ENCODE measurements around the gene OLFML2A.

DNA sequence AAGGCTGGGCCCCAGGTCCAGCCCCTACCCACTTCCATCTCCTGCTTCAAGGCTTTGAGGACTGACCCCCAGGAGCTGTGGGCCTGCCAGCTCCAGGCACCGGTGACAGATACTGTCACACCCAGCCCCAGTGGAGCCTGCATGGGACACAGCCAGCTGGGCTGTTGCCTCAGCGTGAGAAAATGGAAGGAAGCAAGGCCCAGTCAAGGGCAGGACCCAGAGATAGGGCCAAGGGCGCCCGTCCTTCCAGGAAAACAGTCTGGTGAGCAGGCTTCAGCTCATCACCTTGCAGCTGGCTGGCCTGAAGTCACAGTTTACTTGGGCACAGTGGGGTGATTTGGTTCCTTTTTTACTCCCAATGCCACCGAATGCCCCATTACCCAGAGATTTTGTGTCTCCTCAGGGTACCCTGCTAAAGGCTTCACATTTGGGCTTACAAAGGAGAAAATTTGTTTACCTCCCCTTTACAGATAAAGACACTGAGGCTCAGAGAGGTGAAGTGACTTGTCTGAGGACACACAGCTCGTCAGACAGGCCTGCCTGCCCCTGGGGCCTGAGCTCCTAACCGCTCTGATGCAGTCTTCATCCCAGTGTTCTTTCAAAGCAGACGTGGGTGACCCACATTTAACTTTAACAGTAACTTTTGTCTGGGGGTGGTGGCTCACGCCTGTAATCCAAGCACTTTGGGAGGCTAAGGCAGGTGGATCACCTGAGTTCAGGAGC, 54.9 kb downstream of the OLFML2A start:
- TF ChIP-seq, protein P1, sequence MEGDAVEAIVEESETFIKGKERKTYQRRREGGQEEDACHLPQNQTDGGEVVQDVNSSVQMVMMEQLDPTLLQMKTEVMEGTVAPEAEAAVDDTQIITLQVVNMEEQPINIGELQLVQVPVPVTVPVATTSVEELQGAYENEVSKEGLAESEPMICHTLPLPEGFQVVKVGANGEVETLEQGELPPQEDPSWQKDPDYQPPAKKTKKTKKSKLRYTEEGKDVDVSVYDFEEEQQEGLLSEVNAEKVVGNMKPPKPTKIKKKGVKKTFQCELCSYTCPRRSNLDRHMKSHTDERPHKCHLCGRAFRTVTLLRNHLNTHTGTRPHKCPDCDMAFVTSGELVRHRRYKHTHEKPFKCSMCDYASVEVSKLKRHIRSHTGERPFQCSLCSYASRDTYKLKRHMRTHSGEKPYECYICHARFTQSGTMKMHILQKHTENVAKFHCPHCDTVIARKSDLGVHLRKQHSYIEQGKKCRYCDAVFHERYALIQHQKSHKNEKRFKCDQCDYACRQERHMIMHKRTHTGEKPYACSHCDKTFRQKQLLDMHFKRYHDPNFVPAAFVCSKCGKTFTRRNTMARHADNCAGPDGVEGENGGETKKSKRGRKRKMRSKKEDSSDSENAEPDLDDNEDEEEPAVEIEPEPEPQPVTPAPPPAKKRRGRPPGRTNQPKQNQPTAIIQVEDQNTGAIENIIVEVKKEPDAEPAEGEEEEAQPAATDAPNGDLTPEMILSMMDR (IDR thresholded peaks at IDR 0.05) = no peak
- TF ChIP-seq POLR2A (IDR thresholded peaks at IDR 0.05) = no peak

Data from thyroid gland (tissue), 4 donors.